ENCODE data around the gene PAPPA.

The PAPPA gene

DNA sequence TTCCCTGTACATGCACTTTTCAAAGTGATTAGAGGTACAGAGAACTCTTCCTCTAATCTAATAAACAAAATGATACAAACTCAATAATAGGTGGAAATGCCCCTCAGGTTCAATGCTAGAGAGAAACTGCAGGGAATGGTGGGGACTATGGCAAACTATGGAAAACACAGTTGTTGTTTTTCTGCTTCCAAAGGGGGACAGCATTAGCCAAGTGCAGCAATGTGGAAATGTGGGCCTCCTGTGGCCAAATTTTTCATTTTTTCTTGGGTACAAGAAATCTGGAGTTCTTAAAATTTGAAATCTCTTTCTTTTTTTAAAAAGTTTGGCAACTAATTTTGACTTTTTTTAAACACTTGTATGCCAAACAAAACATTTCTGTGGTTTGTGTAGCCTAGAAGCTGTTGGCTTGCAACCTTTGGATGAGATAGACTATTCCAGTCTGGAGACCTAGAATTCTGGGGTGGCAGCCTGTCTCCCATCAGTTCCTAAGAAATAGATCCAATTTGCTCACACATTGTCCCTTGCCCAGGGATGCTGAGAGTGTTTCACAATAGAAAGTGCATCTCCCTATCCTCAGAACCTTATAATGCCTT lies 218.6 kb downstream of the PAPPA start:
- no peak for TF ChIP-seq MYC (IDR thresholded peaks at IDR 0.05; ENCODE audit: low read depth, low read length)
- TF ChIP-seq, protein P1, sequence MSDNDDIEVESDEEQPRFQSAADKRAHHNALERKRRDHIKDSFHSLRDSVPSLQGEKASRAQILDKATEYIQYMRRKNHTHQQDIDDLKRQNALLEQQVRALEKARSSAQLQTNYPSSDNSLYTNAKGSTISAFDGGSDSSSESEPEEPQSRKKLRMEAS (IDR thresholded peaks at IDR 0.05; ENCODE audit: low read depth, low read length) = no peak
- TF ChIP-seq, protein P2, sequence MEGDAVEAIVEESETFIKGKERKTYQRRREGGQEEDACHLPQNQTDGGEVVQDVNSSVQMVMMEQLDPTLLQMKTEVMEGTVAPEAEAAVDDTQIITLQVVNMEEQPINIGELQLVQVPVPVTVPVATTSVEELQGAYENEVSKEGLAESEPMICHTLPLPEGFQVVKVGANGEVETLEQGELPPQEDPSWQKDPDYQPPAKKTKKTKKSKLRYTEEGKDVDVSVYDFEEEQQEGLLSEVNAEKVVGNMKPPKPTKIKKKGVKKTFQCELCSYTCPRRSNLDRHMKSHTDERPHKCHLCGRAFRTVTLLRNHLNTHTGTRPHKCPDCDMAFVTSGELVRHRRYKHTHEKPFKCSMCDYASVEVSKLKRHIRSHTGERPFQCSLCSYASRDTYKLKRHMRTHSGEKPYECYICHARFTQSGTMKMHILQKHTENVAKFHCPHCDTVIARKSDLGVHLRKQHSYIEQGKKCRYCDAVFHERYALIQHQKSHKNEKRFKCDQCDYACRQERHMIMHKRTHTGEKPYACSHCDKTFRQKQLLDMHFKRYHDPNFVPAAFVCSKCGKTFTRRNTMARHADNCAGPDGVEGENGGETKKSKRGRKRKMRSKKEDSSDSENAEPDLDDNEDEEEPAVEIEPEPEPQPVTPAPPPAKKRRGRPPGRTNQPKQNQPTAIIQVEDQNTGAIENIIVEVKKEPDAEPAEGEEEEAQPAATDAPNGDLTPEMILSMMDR (IDR thresholded peaks at IDR 0.05; ENCODE audit: low read depth, low read length) = no peak
- TF ChIP-seq POLR2A (IDR thresholded peaks at IDR 0.05; ENCODE audit: extremely low read depth, insufficient read length) = no peak
- no peak for DNase-seq (ENCODE audit: low read depth)
- no peak overlapping the region for H3K4me3 ChIP-seq (ENCODE audit: low read depth, low read length)

DNA sequence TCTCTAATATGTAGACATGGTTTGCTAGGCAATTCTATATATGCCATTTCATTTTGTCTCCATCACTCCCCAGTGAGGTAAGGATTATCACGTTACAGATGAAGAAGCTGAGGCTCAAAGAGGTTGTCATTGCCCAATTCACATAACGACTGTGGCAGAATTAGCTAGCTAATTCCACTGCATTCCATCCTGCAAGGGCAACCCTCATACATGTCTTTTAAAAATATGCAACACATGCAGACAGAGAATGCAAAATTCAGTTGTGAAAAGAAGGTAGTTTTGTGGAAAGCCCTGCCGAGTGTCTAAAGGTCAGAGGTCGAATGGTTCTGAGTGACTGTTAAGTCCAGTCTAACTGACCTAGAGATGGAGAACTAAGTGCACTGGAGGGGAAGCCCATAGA lies 219.2 kb downstream of the PAPPA start:
- H3K4me3 ChIP-seq (ENCODE audit: low read depth, low read length) = no peak overlapping the region
- no peak for DNase-seq (ENCODE audit: low read depth)
- TF ChIP-seq, protein P1 (IDR thresholded peaks at IDR 0.05; ENCODE audit: low read depth, low read length) = no peak
- TF ChIP-seq POLR2A (IDR thresholded peaks at IDR 0.05; ENCODE audit: extremely low read depth, insufficient read length) = no peak
- TF ChIP-seq MYC (IDR thresholded peaks at IDR 0.05; ENCODE audit: low read depth, low read length) = no peak
- TF ChIP-seq, protein P2 (IDR thresholded peaks at IDR 0.05; ENCODE audit: low read depth, low read length) = no peak

DNA sequence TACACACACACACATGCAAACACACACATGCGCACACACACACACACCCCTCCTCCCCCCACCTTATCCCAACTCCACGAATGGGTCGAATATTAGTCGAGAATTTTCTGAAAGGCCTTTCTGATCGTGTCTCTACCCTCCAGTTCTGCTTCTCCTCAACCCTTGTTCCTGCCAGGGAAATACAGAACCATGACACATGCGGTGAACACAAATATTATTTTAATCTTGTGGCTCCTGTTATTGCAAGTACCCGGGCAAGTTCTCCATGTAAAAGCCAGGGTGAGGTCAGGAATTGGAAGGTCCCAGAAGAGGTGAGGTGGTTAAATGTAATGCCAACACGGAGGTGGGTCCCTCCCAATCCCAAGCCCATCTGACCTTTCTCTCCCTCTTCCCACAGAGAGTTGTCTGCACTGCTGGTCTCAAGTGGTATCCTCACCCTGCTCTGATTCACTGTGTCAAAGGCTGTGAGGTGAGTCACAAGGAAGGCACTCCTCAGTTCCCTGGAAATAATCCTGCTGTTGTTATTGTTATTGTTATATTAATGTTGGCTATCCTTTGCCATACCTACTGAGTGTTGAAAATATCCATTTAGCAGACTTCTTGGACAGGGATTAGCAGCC lies 223.7 kb downstream of the PAPPA start:
- H3K4me3 ChIP-seq (ENCODE audit: low read depth, low read length) = no peak overlapping the region
- TF ChIP-seq, protein P2 (IDR thresholded peaks at IDR 0.05; ENCODE audit: low read depth, low read length) = no peak
- no peak for TF ChIP-seq POLR2A (IDR thresholded peaks at IDR 0.05; ENCODE audit: extremely low read depth, insufficient read length)
- DNase-seq (ENCODE audit: low read depth) = no peak

DNA sequence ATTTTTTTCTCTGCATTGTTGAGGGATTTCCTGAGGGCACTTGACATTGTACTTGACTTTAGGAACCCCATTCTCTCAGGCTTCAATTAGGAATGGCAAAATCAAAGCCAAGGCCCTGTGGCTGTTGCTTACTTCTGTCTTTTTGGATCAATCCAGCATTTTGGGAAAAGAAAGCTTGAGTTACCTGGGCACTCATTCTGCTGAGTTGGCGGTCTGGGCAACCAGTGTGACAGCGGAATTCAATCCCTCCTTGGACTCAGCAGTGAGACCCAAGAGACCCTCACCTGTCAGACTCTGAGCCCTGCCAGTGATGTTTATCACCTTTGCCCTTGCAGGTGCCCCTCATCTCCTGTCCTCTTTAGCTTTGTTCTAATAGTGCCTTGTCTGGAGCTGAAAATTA lies 225.3 kb downstream of the PAPPA start:
- no peak for DNase-seq (ENCODE audit: low read depth)
- H3K4me3 ChIP-seq (ENCODE audit: low read depth, low read length) = no peak overlapping the region
- TF ChIP-seq MYC (IDR thresholded peaks at IDR 0.05; ENCODE audit: low read depth, low read length) (no peak), POLR2A (IDR thresholded peaks at IDR 0.05; ENCODE audit: extremely low read depth, insufficient read length) (no peak)
- TF ChIP-seq, protein P1 (IDR thresholded peaks at IDR 0.05; ENCODE audit: low read depth, low read length) = no peak
- TF ChIP-seq, protein P2 (IDR thresholded peaks at IDR 0.05; ENCODE audit: low read depth, low read length) = no peak

DNA sequence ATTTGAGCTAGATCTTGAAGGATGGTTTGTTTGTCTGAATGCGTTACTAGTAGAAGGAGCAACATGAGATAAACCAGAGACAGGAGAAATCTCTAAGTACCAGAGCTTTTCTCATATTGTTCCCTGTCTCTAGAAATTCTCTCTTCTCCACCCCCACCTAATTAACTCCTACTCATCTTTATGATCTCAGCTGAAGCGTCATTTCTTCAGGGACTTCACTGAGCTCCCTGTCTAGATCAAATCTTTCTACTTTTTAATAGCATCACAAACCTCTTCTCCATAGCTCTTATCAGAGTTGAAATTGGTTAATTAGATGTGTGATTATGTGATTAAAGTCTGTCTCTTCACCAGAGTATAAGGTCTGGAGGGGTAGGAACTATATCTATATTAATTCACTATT lies 226.2 kb downstream of the PAPPA start:
- DNase-seq (ENCODE audit: low read depth) = no peak
- no peak overlapping the region for H3K4me3 ChIP-seq (ENCODE audit: low read depth, low read length)
- TF ChIP-seq, protein P1 (IDR thresholded peaks at IDR 0.05; ENCODE audit: low read depth, low read length) = no peak
- TF ChIP-seq MYC (IDR thresholded peaks at IDR 0.05; ENCODE audit: low read depth, low read length) (no peak), POLR2A (IDR thresholded peaks at IDR 0.05; ENCODE audit: extremely low read depth, insufficient read length) (no peak)
- TF ChIP-seq, protein P2 (IDR thresholded peaks at IDR 0.05; ENCODE audit: low read depth, low read length) = no peak
